ENCODE measurements around the gene SLC10A7.

DNA sequence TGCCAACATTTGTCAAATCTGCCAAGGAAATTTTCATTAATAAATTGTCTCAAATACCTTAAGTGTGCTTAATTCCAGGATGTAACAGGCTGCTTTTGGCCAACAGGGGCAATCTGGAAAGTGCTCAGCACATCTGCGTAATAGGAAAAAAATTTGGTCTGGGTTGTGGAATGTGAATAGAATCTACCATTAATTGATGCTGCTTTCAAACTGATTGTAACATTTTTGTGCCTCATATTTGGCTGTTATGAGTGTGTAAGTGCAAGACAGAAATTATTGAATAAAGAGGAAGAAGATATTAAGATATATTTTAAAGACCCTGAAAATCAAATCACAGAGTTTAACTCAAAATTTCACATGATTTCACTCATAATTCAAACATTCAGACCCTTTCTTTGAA is 266.3 kb downstream of the SLC10A7 start:
- TF ChIP-seq, protein P1, sequence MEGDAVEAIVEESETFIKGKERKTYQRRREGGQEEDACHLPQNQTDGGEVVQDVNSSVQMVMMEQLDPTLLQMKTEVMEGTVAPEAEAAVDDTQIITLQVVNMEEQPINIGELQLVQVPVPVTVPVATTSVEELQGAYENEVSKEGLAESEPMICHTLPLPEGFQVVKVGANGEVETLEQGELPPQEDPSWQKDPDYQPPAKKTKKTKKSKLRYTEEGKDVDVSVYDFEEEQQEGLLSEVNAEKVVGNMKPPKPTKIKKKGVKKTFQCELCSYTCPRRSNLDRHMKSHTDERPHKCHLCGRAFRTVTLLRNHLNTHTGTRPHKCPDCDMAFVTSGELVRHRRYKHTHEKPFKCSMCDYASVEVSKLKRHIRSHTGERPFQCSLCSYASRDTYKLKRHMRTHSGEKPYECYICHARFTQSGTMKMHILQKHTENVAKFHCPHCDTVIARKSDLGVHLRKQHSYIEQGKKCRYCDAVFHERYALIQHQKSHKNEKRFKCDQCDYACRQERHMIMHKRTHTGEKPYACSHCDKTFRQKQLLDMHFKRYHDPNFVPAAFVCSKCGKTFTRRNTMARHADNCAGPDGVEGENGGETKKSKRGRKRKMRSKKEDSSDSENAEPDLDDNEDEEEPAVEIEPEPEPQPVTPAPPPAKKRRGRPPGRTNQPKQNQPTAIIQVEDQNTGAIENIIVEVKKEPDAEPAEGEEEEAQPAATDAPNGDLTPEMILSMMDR (IDR thresholded peaks at IDR 0.05; ENCODE audit: low read length), result no peak
- TF ChIP-seq EZH2 (IDR thresholded peaks at IDR 0.05; ENCODE audit: borderline replicate concordance, low read length), result no peak

Measured in OCI-LY1 (cell line).